Measurements from ENCODE around the gene SHBG. TPM values are rescaled to one million over a fixed set of nuclear protein-coding genes. Genes with fewer than 3 reads are reported as not detected.

The SHBG gene
- total RNA-seq, 4 donors from 2014 or later = 0.21 to 1.1 TPM; not detected in 2

DNA sequence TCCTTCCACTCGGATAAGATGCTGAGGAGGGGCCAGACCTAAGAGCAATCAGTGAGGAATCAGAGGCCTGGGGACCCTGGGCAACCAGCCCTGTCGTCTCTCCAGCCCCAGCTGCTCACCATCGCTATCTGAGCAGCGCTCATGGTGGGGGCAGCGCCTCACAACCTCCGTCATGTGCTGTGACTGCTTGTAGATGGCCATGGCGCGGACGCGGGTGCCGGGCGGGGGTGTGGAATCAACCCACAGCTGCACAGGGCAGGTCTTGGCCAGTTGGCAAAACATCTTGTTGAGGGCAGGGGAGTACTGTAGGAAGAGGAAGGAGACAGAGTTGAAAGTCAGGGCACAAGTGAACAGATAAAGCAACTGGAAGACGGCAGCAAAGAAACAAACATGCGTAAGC, 45.0 kb downstream of the SHBG start:
- Histone ChIP-seq H3K4me1 (no peaks in the 10 kb centered on the region), H3K27ac (no peak overlapping the region), H3K36me3 (no peaks in the 10 kb centered on the region), H3K9me3 (peaks cover 0 to 6% of the 10 kb centered on the region in 2 donors), H3K4me3 (no peak overlapping the region), H3K27me3 (no peaks in the 10 kb centered on the region)
- DNase-seq = no peak
- intact Hi-C loops (cut with DNase I; ENCODE audit: low total_unique reads) = no loop called here
- TF ChIP-seq POLR2A (IDR thresholded peaks at IDR 0.05) (no peak), CTCF (IDR thresholded peaks at IDR 0.05) (no peak)

DNA sequence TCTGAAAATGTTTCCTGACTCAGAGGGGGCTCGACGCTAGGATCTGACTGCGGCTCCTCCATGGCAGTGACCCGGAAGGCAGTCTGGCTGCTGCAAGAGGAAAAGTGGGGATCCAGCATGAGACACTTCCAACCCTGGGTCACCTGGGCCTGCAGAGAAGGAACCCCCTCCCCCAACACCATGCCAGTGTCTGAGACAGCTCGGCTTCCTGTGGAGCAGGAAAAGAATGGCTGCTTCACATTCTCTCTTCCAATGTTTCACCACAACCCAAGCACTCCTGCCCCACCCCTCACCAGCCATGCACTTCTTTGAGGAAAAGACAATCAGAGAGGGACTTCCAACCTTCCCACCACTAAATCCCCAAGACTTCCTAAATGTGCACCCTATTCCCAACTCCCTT, 46.6 kb downstream of the SHBG start:
- Histone ChIP-seq H3K36me3 (no peaks in the 10 kb centered on the region), H3K27me3 (no peaks in the 10 kb centered on the region), H3K9me3 (peaks cover 0 to 6% of the 10 kb centered on the region in 2 donors), H3K4me1 (no peaks in the 10 kb centered on the region), H3K4me3 (no peak overlapping the region), H3K27ac (no peak overlapping the region)
- TF ChIP-seq POLR2A (IDR thresholded peaks at IDR 0.05) = no peak
- TF ChIP-seq CTCF (IDR thresholded peaks at IDR 0.05) = no peak
- no peak for DNase-seq
- intact Hi-C loops (cut with DNase I; ENCODE audit: low total_unique reads) = no loop called here

GRCh38 chr17:7677388-7678067, 47.6 kb downstream of the SHBG start:
- H3K27me3 ChIP-seq = no peaks in the 10 kb centered on the region
- H3K4me1 ChIP-seq = no peaks in the 10 kb centered on the region
- intact Hi-C loops (cut with DNase I; ENCODE audit: low total_unique reads) = no loop called here
- no peak overlapping the region for H3K27ac ChIP-seq
- no peak overlapping the region for H3K4me3 ChIP-seq
- no peak for DNase-seq
- peaks cover 0 to 6% of the 10 kb centered on the region in 2 donors for H3K9me3 ChIP-seq
- no peaks in the 10 kb centered on the region for H3K36me3 ChIP-seq
- TF ChIP-seq CTCF (IDR thresholded peaks at IDR 0.05) (no peak), POLR2A (IDR thresholded peaks at IDR 0.05) (no peak)

Small RNA genes within 50 kb of the gene (small RNA-seq; reads per million reads assigned to genes)
- not detected for gene CD68

Other genes with a start within 250 kb of the SHBG start
- 1 to 10 TPM in 3 of 4 donors, under 1 TPM in 1; 0.26 to 9.2 (median 1.8) TPM for gene TNK1, start 249.0 kb upstream of the SHBG start, total RNA-seq
- 10 to 100 TPM in 3 of 4 donors, under 1 TPM in 1; 0.77 to 42.6 (median 17.6) TPM for gene PLSCR3, start 235.6 kb upstream of the SHBG start, total RNA-seq
- gene TMEM256, start 226.0 kb upstream of the SHBG start, total RNA-seq = 100 to 1,000 TPM in 3 of 4 donors, 10 to 100 TPM in 1; 26.0 to 131 (median 115) TPM
- 10 to 100 TPM; 14.2 to 81.9 (median 19.7) TPM for gene NLGN2, start 222.3 kb upstream of the SHBG start, total RNA-seq
- not detected for gene SPEM1, start 209.8 kb upstream of the SHBG start, total RNA-seq
- not detected for gene SPEM2, start 204.5 kb upstream of the SHBG start, total RNA-seq
- gene SPEM3, start 201.3 kb upstream of the SHBG start, total RNA-seq = not detected
- gene TMEM102, start 194.7 kb upstream of the SHBG start, total RNA-seq = 1 to 10 TPM in 2 of 4 donors, under 1 TPM in 1, not detected in 1; 0.29 to 2.8 (median 2.0) TPM
- gene FGF11, start 190.6 kb upstream of the SHBG start, total RNA-seq = 10 to 100 TPM in 1 of 4 donors, 1 to 10 TPM in 2, not detected in 1; 2.8 to 17.9 (median 6.2) TPM
- gene CHRNB1, start 185.1 kb upstream of the SHBG start, total RNA-seq = 10 to 100 TPM in 2 of 4 donors, 1 to 10 TPM in 2; 3.2 to 16.9 (median 10.9) TPM
- 100 to 1,000 TPM in 1 of 4 donors, 10 to 100 TPM in 3; 22.7 to 116 (median 39.2) TPM for gene ZBTB4, start 150.5 kb upstream of the SHBG start, total RNA-seq
- not detected for gene SLC35G6, start 148.7 kb upstream of the SHBG start, total RNA-seq
- 100 to 1,000 TPM in 2 of 4 donors, 10 to 100 TPM in 2; 19.7 to 167 (median 77.6) TPM for gene POLR2A, start 145.8 kb upstream of the SHBG start, total RNA-seq
- gene TNFSF12, start 81.1 kb upstream of the SHBG start, total RNA-seq = 10 to 100 TPM; 15.3 to 63.1 (median 33.7) TPM
- gene TNFSF13, start 71.4 kb upstream of the SHBG start, total RNA-seq = 10 to 100 TPM in 3 of 4 donors, 1 to 10 TPM in 1; 6.8 to 56.9 (median 25.8) TPM
- 100 to 1,000 TPM in 1 of 4 donors, 10 to 100 TPM in 3; 45.9 to 106 (median 59.5) TPM for gene SENP3, start 68.2 kb upstream of the SHBG start, total RNA-seq
- 10 to 100 TPM in 1 of 4 donors, 1 to 10 TPM in 3; 4.4 to 15.9 (median 7.5) TPM for gene CD68, start 50.5 kb upstream of the SHBG start, total RNA-seq
- gene MPDU1, start 46.3 kb upstream of the SHBG start, total RNA-seq = 10 to 100 TPM in 3 of 4 donors, 1 to 10 TPM in 1; 2.6 to 63.6 (median 35.0) TPM
- gene SOX15, start 40.0 kb upstream of the SHBG start, total RNA-seq = 1 to 10 TPM in 3 of 4 donors, not detected in 1; 1.0 to 7.3 (median 1.1) TPM
- 10 to 100 TPM in 2 of 4 donors, 1 to 10 TPM in 2; 6.2 to 37.8 (median 20.1) TPM for gene FXR2, start 15.2 kb upstream of the SHBG start, total RNA-seq
- 10 to 100 TPM; 18.5 to 74.8 (median 46.0) TPM for gene SAT2, start 2.3 kb upstream of the SHBG start, total RNA-seq
- gene ATP1B2, start 20.8 kb downstream of the SHBG start, total RNA-seq = 10 to 100 TPM in 1 of 4 donors, 1 to 10 TPM in 3; 3.2 to 20.7 (median 8.0) TPM
- 10 to 100 TPM in 3 of 4 donors, 1 to 10 TPM in 1; 5.9 to 58.3 (median 30.7) TPM for gene TP53, start 57.4 kb downstream of the SHBG start, total RNA-seq
- 1 to 10 TPM; 1.0 to 8.8 (median 6.2) TPM for gene WRAP53, start 58.3 kb downstream of the SHBG start, total RNA-seq
- 10 to 100 TPM in 2 of 4 donors, under 1 TPM in 2; 0.26 to 13.1 (median 5.6) TPM for gene EFNB3, start 75.1 kb downstream of the SHBG start, total RNA-seq
- 1 to 10 TPM in 1 of 4 donors, under 1 TPM in 3; under 0.01 to 1.4 (median 0.48) TPM for gene DNAH2, start 87.6 kb downstream of the SHBG start, total RNA-seq
- gene KDM6B, start 204.1 kb downstream of the SHBG start, total RNA-seq = 10 to 100 TPM in 1 of 4 donors, 1 to 10 TPM in 3; 2.6 to 47.9 (median 4.4) TPM
- gene TMEM88, start 224.9 kb downstream of the SHBG start, total RNA-seq = 10 to 100 TPM in 3 of 4 donors, 1 to 10 TPM in 1; 7.3 to 68.1 (median 28.1) TPM
- 10 to 100 TPM in 3 of 4 donors, 1 to 10 TPM in 1; 3.6 to 94.7 (median 48.1) TPM for gene NAA38, start 227.4 kb downstream of the SHBG start, total RNA-seq
- gene CYB5D1, start 227.9 kb downstream of the SHBG start, total RNA-seq = 10 to 100 TPM in 3 of 4 donors, 1 to 10 TPM in 1; 3.1 to 17.6 (median 16.2) TPM